Measurements from ENCODE around the gene USP54.

DNA sequence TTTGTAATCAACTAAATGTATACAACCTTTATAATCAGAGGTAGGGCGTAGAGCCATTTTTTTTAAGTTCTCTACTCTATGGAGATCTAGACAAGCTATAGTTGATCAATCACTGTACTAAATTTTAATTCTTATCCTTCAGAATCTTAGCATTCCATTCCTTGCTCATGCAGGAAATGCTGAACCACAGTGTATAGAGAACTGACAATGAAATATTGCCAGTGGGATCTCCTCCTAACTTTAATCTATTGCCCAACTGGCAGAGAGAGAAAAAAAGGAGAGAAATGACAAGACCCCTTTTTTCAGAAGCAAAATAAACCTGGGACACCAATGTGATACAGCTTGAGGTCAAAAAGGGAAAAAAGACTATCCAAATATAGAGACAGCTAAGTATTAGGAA is 68.9 kb downstream of the USP54 start:
- TF ChIP-seq, protein P1, sequence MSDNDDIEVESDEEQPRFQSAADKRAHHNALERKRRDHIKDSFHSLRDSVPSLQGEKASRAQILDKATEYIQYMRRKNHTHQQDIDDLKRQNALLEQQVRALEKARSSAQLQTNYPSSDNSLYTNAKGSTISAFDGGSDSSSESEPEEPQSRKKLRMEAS (IDR thresholded peaks at IDR 0.05) = no peak
- TF ChIP-seq RAD21 (IDR thresholded peaks at IDR 0.05; ENCODE audit: low read depth) (no peak), CEBPB (IDR thresholded peaks at IDR 0.05) (no peak), EP300 (IDR thresholded peaks at IDR 0.05; ENCODE audit: borderline replicate concordance) (no peak), FOXM1 (IDR thresholded peaks at IDR 0.05; ENCODE audit: borderline replicate concordance, low read depth) (no peak), YY1 (IDR thresholded peaks at IDR 0.05; ENCODE audit: low read depth) (no peak), CREB1 (IDR thresholded peaks at IDR 0.05; ENCODE audit: low read depth) (no peak)
- TF ChIP-seq, protein P2, sequence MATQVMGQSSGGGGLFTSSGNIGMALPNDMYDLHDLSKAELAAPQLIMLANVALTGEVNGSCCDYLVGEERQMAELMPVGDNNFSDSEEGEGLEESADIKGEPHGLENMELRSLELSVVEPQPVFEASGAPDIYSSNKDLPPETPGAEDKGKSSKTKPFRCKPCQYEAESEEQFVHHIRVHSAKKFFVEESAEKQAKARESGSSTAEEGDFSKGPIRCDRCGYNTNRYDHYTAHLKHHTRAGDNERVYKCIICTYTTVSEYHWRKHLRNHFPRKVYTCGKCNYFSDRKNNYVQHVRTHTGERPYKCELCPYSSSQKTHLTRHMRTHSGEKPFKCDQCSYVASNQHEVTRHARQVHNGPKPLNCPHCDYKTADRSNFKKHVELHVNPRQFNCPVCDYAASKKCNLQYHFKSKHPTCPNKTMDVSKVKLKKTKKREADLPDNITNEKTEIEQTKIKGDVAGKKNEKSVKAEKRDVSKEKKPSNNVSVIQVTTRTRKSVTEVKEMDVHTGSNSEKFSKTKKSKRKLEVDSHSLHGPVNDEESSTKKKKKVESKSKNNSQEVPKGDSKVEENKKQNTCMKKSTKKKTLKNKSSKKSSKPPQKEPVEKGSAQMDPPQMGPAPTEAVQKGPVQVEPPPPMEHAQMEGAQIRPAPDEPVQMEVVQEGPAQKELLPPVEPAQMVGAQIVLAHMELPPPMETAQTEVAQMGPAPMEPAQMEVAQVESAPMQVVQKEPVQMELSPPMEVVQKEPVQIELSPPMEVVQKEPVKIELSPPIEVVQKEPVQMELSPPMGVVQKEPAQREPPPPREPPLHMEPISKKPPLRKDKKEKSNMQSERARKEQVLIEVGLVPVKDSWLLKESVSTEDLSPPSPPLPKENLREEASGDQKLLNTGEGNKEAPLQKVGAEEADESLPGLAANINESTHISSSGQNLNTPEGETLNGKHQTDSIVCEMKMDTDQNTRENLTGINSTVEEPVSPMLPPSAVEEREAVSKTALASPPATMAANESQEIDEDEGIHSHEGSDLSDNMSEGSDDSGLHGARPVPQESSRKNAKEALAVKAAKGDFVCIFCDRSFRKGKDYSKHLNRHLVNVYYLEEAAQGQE (IDR thresholded peaks at IDR 0.05; ENCODE audit: low read depth) = no peak
